HG03469 (cell line): ENCODE measurements around the gene MYO5A.
"Not testable (repeated sequence)": the region's sequence is repeated elsewhere in the genome, so short reads cannot be mapped to it uniquely, and the experiment has no call there.

ENCODE experiments used
- ATAC-seq: cut with Tn5 transposase; IDR thresholded peaks from one replicate; pipeline ENCODE4 v1.9.1; 2021; ENCODE audit warnings: mild to moderate bottlenecking, moderate library complexity, moderate number of reproducible peaks; ENCODE audit not compliant: unreplicated experiment

Gene MYO5A

GRCh38 chr15:52466134-52466701, 62.5 kb downstream of the MYO5A start:
- ATAC-seq = peak; percentile 86

- ATAC-seq = peak; percentile 45
Measured at GRCh38 chr15:52464478-52464877, 64.2 kb downstream of the MYO5A start.

DNA sequence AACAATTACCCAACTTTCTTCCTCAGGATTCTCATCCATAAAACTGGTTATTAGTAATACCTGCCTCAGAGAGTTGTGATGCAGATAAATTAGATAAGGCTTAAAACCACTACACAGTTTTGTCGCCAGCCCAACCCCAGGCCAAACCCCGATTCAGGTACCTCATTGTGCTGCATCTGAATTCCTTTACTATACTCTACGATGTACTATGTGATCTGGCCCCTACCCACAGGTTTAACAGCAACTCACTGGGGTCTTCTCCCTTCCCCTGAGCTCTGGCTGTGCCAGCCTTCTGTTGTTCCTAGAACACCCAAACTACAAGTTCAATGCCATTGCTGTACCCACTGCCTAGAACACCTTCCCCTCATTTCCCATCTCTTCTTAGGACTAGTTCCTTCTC, 64.6 kb downstream of the MYO5A start:
- no peak for ATAC-seq

- no peak for ATAC-seq
Measured at GRCh38 chr15:52463638-52464037, 65.0 kb downstream of the MYO5A start.

DNA sequence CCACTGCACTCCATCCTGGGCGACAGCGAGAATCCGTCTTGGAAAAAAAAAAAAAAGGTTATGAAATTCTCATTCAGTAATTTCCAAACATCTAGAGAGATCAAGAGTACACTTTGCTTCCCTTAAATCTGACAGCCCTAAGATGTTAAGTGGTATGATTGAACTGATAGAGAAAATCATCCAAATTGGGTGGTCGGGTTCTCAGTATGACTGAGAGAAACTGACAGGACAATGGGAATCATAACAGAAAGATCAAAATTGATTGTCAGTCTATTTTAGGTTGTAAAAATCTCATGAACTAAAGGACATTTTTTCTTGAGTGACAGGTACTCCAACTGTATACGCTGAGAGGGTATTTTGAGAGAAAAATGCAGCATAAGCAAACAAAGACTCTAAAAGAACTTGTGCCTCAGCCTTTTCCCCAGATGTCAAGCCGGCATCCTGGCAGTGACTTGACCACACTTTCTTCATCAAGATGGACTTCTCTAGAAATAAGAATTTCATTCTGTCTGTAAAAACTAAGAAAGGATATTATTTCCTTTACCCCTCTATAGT, 65.8 kb downstream of the MYO5A start:
- ATAC-seq = no peak

GRCh38 chr15:52459701-52460100, 69.0 kb downstream of the MYO5A start:
- not testable (repeated sequence) for ATAC-seq

- not testable (repeated sequence) for ATAC-seq
Measured at GRCh38 chr15:52459265-52459664, 69.4 kb downstream of the MYO5A start.

DNA sequence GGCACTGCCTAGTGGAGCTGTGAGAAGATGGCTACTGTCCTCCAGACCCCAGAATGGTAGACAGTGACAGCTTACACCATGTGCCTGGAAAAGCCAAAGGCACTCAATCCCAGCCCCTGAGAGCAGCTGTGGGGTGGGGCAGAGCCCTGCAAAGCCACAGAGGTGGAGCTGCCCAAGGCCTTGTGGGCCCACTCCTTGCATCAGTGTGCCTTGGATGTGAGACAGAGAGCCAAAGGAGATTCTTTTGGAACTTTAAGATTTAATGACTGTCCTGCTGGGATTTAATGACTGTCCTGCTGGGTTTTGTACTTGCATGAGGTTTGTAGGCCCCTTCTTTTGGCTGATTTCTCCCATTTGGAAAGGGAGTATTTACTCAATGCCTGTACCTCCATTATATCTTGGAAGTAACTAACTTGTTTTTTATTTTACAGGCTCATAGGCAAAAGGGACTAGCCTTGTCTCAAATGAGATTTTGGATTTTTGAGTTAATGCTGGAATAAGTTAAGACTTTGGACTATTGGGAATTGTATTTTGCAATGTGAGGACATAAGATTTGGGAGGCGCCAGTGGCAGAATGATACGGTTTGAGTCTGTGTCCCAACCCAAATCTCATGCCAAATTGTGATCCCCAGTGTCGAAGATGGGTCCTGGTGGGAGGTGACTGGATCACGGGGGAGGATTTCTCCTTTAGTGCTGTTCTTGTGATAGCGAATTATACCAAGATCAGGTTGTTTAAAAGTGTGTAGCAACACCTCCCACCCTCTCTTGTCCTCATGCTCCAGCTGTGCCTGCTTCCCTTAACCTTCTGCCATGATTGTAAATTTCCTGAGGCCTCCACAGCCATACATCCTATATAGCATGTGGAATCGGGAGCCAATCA, 80.4 kb downstream of the MYO5A start:
- ATAC-seq = no peak

DNA sequence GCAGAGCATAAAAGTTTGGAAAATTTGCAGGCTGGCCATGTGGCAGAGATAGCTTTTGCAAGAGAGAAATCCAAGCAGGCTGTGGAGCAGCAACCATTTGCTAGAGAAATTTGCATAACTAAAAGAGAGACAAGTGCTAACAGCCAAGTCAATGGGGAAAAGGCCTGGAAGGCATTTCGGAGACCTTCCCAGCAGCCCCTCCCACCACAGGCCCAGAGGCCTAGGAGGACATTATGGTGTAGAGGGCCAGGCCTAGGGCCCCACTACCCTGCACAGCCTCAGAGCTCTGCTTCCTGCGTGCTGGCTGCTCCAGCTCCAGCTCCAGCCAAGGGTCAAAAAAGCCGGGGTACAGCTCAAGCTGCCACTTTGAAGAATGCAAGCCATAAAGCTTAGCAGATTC, 82.7 kb downstream of the MYO5A start:
- ATAC-seq = no peak

GRCh38 chr15:52445553-52445952, 83.1 kb downstream of the MYO5A start:
- no peak for ATAC-seq

GRCh38 chr15:52443205-52443604, 85.5 kb downstream of the MYO5A start:
- ATAC-seq = not testable (repeated sequence)

- no peak for ATAC-seq
Measured at GRCh38 chr15:52441841-52442240, 86.8 kb downstream of the MYO5A start.

DNA sequence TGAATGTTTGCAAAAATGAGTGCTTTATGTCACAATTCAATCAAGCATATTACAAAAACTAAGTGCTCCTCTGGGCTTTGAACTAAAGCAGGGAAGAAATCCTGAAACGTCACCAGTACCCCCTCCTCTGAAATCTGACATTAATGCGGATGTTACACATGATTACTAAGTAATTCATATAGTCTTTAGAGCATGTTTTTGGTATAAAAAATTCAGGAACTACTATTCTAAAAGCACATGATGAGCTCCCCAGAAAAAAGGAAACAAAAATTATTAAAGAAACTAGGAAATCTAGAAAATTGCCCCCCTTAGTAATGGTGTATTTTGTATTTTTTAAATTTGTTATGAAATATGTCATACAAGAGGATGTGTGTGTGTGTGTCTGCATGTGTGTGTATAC, 87.7 kb downstream of the MYO5A start:
- ATAC-seq = no peak

DNA sequence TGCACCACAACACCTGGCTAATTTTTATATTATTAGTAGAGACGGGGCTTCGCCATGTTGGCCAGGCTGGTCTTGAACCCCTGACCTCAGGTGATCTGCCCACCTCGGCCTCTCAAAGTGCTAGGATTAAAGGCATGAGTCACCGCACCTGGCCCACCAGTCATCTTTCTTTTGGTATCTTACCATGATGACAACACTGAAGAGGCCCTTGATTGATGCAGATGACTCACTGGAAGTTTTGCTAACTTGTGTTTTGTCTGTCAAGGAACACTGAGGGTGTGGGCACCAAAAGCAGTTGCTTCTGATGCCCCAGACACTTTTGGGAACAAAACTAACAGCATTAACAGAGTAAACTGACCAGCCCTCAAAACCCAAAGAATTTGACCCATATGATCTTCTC, 88.3 kb downstream of the MYO5A start:
- no peak for ATAC-seq

GRCh38 chr15:52439470-52439869, 89.2 kb downstream of the MYO5A start:
- ATAC-seq = no peak

- not testable (repeated sequence) for ATAC-seq
Measured at GRCh38 chr15:52439042-52439441, 89.6 kb downstream of the MYO5A start.

DNA sequence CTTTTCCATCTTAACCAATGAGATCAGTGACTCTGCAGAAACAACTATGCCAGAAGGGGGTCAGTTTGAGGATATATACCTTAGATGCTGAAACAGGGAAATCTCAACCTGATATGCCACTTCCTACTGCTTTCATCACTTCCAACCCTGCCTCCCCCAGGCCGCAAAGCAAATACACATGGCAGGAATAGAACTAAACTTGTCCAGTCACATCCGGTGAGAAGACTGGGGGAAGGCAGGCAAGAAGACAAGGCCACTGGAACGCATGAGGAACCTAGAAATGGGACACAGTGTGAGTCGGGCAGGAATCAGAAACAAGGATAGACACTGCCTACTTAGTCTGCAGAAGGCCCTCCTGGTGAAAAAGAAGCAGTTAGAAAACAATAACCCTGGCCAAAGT, 90.6 kb downstream of the MYO5A start:
- no peak for ATAC-seq

GRCh38 chr15:52437646-52438045, 91.0 kb downstream of the MYO5A start:
- ATAC-seq = no peak

GRCh38 chr15:52436981-52437380, 91.7 kb downstream of the MYO5A start:
- no peak for ATAC-seq

GRCh38 chr15:52434885-52435284, 93.8 kb downstream of the MYO5A start:
- no peak for ATAC-seq

- ATAC-seq = no peak
Measured at GRCh38 chr15:52428297-52428696, 100.4 kb downstream of the MYO5A start.

GRCh38 chr15:52427804-52428203, 100.9 kb downstream of the MYO5A start:
- no peak for ATAC-seq
